ENCODE measurements around the gene LPCAT1. TPM values are rescaled to one million over a fixed set of nuclear protein-coding genes. Genes with fewer than 3 reads are reported as not detected.

The LPCAT1 gene
- total and polyA plus RNA-seq, 2 donors (not counting 3 experiments of a cell fraction or from before 2014, with no cell fraction given), result 28.9 to 57.2 TPM

DNA sequence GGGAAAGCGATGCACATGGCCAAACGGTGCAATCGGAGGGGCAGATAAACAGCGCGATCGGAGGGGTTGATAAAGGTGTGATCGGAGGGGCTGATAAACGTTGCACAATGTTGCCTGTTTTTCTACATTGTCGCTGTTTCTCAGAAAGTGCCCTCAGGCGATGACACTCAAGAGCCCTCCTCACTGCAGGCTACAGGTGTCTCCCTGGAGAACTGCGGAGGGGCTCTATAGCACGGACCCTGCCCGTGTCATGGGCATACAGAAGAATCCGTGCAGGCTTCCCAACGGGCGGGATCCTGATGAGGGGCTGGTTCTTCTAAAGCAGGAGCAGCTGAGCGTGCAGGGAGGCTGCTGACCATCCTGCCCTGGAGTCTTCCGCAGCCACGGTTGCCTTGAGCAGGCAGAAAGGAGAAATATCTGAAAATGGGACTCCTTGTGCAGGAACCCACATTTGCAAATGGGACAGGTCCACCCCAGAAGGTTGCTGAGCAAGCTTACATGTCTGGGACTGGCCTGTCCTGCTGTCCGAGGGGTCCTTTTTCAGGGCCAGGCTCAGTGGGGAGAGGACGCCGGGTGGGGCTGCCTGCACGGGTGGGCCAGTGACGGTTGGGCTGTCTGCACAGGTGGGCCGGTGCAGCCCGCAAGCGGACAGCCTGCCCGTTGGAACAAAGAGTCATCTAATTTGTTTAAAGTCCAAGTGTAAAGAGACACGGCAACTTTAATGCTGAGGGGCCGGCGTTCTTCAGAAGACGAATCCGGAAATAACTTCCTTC is 25.1 kb upstream of the LPCAT1 start:
- no peaks in the 10 kb centered on the region for H3K9me1 ChIP-seq (replicated peaks; ENCODE audit: control insufficient read depth, extremely low read depth, insufficient read depth, low read length)
- H3K9me3 ChIP-seq (replicated peaks; ENCODE audit: control insufficient read depth, insufficient read depth, low read length), result no peaks in the 10 kb centered on the region
- CTCF ChIA-PET, result no interaction called here
- no peak overlapping the region for H3K9ac ChIP-seq (replicated peaks; ENCODE audit: extremely low read depth, insufficient read depth, low read length)
- H3K79me2 ChIP-seq (ENCODE audit: control insufficient read depth, insufficient read depth, low read length), result no peaks in the 10 kb centered on the region
- BruUV-seq (replicated peaks), result no TSS peak
- no peaks in the 10 kb centered on the region for H4K20me1 ChIP-seq (replicated peaks; ENCODE audit: control insufficient read depth, extremely low read depth, insufficient read depth, low read length)
- H3K4me3 ChIP-seq (replicated peaks in 1 of 3; ENCODE audit: insufficient read depth in 1 of 3, low read depth in 1 of 3, low read length in 3 of 3), result no peak overlapping the region
- H3K36me3 ChIP-seq (ENCODE audit: control insufficient read depth in 2 of 2, extremely low read depth in 1 of 2, insufficient read depth in 2 of 2, low read length in 2 of 2), result no peaks in the 10 kb centered on the region
- no peak overlapping the region for H3K4me2 ChIP-seq (ENCODE audit: insufficient read depth, low read length)
- DNase-seq (ENCODE audit: low read depth, low spot score) (no peak), FAIRE-seq (no peak)
- H3K27me3 ChIP-seq (ENCODE audit: control insufficient read depth in 2 of 2, insufficient read depth in 2 of 2, low read length in 2 of 2), result peaks cover 0 to 2% of the 10 kb centered on the region in 2 experiments
- no peak overlapping the region for H3K27ac ChIP-seq (ENCODE audit: insufficient read depth, low read depth, low read length)
- dilution Hi-C loops (cut with MboI; ENCODE audit: extremely low pct_ligation_motif_present, low sequenced_read_pairs), result no loop called here
- POLR2A ChIA-PET, result no interaction called here
- H2AFZ ChIP-seq (ENCODE audit: low read depth, low read length), result no peak overlapping the region
- TF ChIP-seq JUN (IDR thresholded peaks at IDR 0.05; ENCODE audit: borderline replicate concordance, insufficient read depth, insufficient read length, low read depth), result no peak
- no peak for TF ChIP-seq MYC (IDR thresholded peaks at IDR 0.05; ENCODE audit: low read depth, low read length)
- TF ChIP-seq POLR2A (IDR thresholded peaks at IDR 0.05; ENCODE audit: low read depth, low read length), result no peak
- TF ChIP-seq, protein P1, sequence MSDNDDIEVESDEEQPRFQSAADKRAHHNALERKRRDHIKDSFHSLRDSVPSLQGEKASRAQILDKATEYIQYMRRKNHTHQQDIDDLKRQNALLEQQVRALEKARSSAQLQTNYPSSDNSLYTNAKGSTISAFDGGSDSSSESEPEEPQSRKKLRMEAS (IDR thresholded peaks at IDR 0.05; ENCODE audit: insufficient read depth, insufficient read length), result no peak
- TF ChIP-seq EZH2 (IDR thresholded peaks at IDR 0.05; ENCODE audit: borderline replicate concordance, low read depth, low read length, severe bottlenecking), result no peak
- TF ChIP-seq FOS (IDR thresholded peaks at IDR 0.05; ENCODE audit: borderline replicate concordance, insufficient read depth, low read length), result no peak
- TF ChIP-seq POLR2AphosphoS5 (IDR thresholded peaks at IDR 0.05; ENCODE audit: insufficient read depth, low read depth, low read length), result no peak
- TF ChIP-seq GATA2 (IDR thresholded peaks at IDR 0.05; ENCODE audit: insufficient read depth, insufficient read length, low read depth, low read length), result no peak
- TF ChIP-seq, protein P2, sequence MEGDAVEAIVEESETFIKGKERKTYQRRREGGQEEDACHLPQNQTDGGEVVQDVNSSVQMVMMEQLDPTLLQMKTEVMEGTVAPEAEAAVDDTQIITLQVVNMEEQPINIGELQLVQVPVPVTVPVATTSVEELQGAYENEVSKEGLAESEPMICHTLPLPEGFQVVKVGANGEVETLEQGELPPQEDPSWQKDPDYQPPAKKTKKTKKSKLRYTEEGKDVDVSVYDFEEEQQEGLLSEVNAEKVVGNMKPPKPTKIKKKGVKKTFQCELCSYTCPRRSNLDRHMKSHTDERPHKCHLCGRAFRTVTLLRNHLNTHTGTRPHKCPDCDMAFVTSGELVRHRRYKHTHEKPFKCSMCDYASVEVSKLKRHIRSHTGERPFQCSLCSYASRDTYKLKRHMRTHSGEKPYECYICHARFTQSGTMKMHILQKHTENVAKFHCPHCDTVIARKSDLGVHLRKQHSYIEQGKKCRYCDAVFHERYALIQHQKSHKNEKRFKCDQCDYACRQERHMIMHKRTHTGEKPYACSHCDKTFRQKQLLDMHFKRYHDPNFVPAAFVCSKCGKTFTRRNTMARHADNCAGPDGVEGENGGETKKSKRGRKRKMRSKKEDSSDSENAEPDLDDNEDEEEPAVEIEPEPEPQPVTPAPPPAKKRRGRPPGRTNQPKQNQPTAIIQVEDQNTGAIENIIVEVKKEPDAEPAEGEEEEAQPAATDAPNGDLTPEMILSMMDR (IDR thresholded peaks at IDR 0.05; ENCODE audit: extremely low read depth in 1 of 2, insufficient read depth in 1 of 2, low read depth in 1 of 2, low read length in 2 of 2), result no peak
- intact Hi-C loops (cut with micrococcal nuclease), result no loop called here
- H3K4me1 ChIP-seq (ENCODE audit: control insufficient read depth, extremely low read depth, insufficient read depth, low read length), result no peaks in the 10 kb centered on the region
